ENCODE data around the gene UQCC5. TPM values are rescaled to one million over a fixed set of nuclear protein-coding genes. Genes with fewer than 3 reads are reported as not detected.

UQCC5 gene
- total RNA-seq, 1 experiment from 2014 or later: 37.8 TPM

- TF ChIP-seq, protein P1, sequence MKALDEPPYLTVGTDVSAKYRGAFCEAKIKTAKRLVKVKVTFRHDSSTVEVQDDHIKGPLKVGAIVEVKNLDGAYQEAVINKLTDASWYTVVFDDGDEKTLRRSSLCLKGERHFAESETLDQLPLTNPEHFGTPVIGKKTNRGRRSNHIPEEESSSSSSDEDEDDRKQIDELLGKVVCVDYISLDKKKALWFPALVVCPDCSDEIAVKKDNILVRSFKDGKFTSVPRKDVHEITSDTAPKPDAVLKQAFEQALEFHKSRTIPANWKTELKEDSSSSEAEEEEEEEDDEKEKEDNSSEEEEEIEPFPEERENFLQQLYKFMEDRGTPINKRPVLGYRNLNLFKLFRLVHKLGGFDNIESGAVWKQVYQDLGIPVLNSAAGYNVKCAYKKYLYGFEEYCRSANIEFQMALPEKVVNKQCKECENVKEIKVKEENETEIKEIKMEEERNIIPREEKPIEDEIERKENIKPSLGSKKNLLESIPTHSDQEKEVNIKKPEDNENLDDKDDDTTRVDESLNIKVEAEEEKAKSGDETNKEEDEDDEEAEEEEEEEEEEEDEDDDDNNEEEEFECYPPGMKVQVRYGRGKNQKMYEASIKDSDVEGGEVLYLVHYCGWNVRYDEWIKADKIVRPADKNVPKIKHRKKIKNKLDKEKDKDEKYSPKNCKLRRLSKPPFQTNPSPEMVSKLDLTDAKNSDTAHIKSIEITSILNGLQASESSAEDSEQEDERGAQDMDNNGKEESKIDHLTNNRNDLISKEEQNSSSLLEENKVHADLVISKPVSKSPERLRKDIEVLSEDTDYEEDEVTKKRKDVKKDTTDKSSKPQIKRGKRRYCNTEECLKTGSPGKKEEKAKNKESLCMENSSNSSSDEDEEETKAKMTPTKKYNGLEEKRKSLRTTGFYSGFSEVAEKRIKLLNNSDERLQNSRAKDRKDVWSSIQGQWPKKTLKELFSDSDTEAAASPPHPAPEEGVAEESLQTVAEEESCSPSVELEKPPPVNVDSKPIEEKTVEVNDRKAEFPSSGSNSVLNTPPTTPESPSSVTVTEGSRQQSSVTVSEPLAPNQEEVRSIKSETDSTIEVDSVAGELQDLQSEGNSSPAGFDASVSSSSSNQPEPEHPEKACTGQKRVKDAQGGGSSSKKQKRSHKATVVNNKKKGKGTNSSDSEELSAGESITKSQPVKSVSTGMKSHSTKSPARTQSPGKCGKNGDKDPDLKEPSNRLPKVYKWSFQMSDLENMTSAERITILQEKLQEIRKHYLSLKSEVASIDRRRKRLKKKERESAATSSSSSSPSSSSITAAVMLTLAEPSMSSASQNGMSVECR (CRISPR knock-in tag; IDR thresholded peaks at IDR 0.05; ENCODE audit: borderline replicate concordance): no peak
- TF ChIP-seq, protein P2, sequence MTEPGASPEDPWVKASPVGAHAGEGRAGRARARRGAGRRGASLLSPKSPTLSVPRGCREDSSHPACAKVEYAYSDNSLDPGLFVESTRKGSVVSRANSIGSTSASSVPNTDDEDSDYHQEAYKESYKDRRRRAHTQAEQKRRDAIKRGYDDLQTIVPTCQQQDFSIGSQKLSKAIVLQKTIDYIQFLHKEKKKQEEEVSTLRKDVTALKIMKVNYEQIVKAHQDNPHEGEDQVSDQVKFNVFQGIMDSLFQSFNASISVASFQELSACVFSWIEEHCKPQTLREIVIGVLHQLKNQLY (CRISPR knock-in tag; IDR thresholded peaks at IDR 0.05): no peak
- TF ChIP-seq JAZF1 (CRISPR knock-in tag; IDR thresholded peaks at IDR 0.05) (no peak), ZNF263 (CRISPR knock-in tag; IDR thresholded peaks at IDR 0.05; ENCODE audit: low read depth) (no peak)
Observed at GRCh38 chr3:52563984-52564383, 27.6 kb downstream of the UQCC5 start (continued).

- no peak for DNase-seq (ENCODE audit: low spot score)
- H3K27ac Mint-ChIP-seq: no peak overlapping the region
- H3K36me3 Mint-ChIP-seq: peaks cover 5% of the 10 kb centered on the region
- TF ChIP-seq CBFB (CRISPR knock-in tag; IDR thresholded peaks at IDR 0.05; ENCODE audit: low read depth): no peak
- no peak for TF ChIP-seq MXD4 (CRISPR knock-in tag; IDR thresholded peaks at IDR 0.05; ENCODE audit: borderline replicate concordance)
- no peak for TF ChIP-seq CTCF (IDR thresholded peaks at IDR 0.05)
- TF ChIP-seq NFATC4 (CRISPR knock-in tag; IDR thresholded peaks at IDR 0.05): no peak
- TF ChIP-seq, protein P3, sequence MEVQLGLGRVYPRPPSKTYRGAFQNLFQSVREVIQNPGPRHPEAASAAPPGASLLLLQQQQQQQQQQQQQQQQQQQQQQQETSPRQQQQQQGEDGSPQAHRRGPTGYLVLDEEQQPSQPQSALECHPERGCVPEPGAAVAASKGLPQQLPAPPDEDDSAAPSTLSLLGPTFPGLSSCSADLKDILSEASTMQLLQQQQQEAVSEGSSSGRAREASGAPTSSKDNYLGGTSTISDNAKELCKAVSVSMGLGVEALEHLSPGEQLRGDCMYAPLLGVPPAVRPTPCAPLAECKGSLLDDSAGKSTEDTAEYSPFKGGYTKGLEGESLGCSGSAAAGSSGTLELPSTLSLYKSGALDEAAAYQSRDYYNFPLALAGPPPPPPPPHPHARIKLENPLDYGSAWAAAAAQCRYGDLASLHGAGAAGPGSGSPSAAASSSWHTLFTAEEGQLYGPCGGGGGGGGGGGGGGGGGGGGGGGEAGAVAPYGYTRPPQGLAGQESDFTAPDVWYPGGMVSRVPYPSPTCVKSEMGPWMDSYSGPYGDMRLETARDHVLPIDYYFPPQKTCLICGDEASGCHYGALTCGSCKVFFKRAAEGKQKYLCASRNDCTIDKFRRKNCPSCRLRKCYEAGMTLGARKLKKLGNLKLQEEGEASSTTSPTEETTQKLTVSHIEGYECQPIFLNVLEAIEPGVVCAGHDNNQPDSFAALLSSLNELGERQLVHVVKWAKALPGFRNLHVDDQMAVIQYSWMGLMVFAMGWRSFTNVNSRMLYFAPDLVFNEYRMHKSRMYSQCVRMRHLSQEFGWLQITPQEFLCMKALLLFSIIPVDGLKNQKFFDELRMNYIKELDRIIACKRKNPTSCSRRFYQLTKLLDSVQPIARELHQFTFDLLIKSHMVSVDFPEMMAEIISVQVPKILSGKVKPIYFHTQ (CRISPR knock-in tag; IDR thresholded peaks at IDR 0.05): no peak
- no peak for TF ChIP-seq NR3C1 (CRISPR knock-in tag; conservative IDR thresholded peaks at IDR 0.05; ENCODE audit: low read depth)
- TF ChIP-seq GRHL2 (CRISPR knock-in tag; IDR thresholded peaks at IDR 0.05; ENCODE audit: insufficient replicate concordance, severe bottlenecking): no peak
- ChIA-PET CTCF (interaction anchor here (0.7 kb wide), 1 partner anchor 65 kb away, joined by 3 read pairs; no protein-coding TSS in a partner anchor), POLR2A (interaction anchor here (0.6 kb wide), 1 partner anchor 361 kb away, joined by 3 read pairs; no protein-coding TSS in a partner anchor)
- no peaks in the 10 kb centered on the region for H3K27me3 Mint-ChIP-seq (ENCODE audit: low read depth)
- ATAC-seq: no peak
- no peaks in the 10 kb centered on the region for H3K4me1 Mint-ChIP-seq
- no peaks in the 10 kb centered on the region for H3K9me3 Mint-ChIP-seq
- no peak overlapping the region for H3K4me3 Mint-ChIP-seq
Observed at GRCh38 chr3:52568069-52568468, 31.7 kb downstream of the UQCC5 start.

- ATAC-seq (no peak), DNase-seq (ENCODE audit: low spot score) (no peak)
- no peaks in the 10 kb centered on the region for H3K4me1 Mint-ChIP-seq
- ChIA-PET CTCF (interaction anchor here (0.8 kb wide), 1 partner anchor 250 kb away, joined by 3 read pairs; no protein-coding TSS in a partner anchor), POLR2A (no interaction called here)
- H3K9me3 Mint-ChIP-seq: no peaks in the 10 kb centered on the region
- H3K27me3 Mint-ChIP-seq (ENCODE audit: low read depth): no peaks in the 10 kb centered on the region
- H3K4me3 Mint-ChIP-seq: no peak overlapping the region
- no peak overlapping the region for H3K27ac Mint-ChIP-seq
- H3K36me3 Mint-ChIP-seq: peaks cover 3% of the 10 kb centered on the region
- TF ChIP-seq ZNF396 (CRISPR knock-in tag; IDR thresholded peaks at IDR 0.05; ENCODE audit: borderline replicate concordance) (no peak), ZNF416 (CRISPR knock-in tag; IDR thresholded peaks at IDR 0.05) (no peak), FOXP4 (CRISPR knock-in tag; IDR thresholded peaks at IDR 0.05) (no peak), ATF1 (CRISPR knock-in tag; IDR thresholded peaks at IDR 0.05) (no peak), JAZF1 (CRISPR knock-in tag; IDR thresholded peaks at IDR 0.05) (no peak), TEAD4 (CRISPR knock-in tag; IDR thresholded peaks at IDR 0.05) (no peak), NR2C2 (CRISPR knock-in tag; IDR thresholded peaks at IDR 0.05) (no peak), SOX15 (CRISPR knock-in tag; IDR thresholded peaks at IDR 0.05) (no peak), ELF4 (CRISPR knock-in tag; IDR thresholded peaks at IDR 0.05; ENCODE audit: low read depth) (no peak)
- TF ChIP-seq, protein P4, sequence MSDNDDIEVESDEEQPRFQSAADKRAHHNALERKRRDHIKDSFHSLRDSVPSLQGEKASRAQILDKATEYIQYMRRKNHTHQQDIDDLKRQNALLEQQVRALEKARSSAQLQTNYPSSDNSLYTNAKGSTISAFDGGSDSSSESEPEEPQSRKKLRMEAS (CRISPR knock-in tag; IDR thresholded peaks at IDR 0.05): no peak
- TF ChIP-seq, protein P5, sequence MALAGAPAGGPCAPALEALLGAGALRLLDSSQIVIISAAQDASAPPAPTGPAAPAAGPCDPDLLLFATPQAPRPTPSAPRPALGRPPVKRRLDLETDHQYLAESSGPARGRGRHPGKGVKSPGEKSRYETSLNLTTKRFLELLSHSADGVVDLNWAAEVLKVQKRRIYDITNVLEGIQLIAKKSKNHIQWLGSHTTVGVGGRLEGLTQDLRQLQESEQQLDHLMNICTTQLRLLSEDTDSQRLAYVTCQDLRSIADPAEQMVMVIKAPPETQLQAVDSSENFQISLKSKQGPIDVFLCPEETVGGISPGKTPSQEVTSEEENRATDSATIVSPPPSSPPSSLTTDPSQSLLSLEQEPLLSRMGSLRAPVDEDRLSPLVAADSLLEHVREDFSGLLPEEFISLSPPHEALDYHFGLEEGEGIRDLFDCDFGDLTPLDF (CRISPR knock-in tag; IDR thresholded peaks at IDR 0.05): no peak
Observed at GRCh38 chr3:52570076-52570475, 33.7 kb downstream of the UQCC5 start.
